CD4-positive, alpha-beta T cell treated with Interferon gamma for 1 hour (primary cell): ENCODE results near the gene MRPS2.
"Not testable (repeated sequence)": the region's sequence is repeated elsewhere in the genome, so short reads cannot be mapped to it uniquely, and the experiment has no call there.

Experiments used
- DNase-seq: peaks from one replicate; pipeline ENCODE4 v3.0.0-alpha.2; 2020

MRPS2 gene

DNA sequence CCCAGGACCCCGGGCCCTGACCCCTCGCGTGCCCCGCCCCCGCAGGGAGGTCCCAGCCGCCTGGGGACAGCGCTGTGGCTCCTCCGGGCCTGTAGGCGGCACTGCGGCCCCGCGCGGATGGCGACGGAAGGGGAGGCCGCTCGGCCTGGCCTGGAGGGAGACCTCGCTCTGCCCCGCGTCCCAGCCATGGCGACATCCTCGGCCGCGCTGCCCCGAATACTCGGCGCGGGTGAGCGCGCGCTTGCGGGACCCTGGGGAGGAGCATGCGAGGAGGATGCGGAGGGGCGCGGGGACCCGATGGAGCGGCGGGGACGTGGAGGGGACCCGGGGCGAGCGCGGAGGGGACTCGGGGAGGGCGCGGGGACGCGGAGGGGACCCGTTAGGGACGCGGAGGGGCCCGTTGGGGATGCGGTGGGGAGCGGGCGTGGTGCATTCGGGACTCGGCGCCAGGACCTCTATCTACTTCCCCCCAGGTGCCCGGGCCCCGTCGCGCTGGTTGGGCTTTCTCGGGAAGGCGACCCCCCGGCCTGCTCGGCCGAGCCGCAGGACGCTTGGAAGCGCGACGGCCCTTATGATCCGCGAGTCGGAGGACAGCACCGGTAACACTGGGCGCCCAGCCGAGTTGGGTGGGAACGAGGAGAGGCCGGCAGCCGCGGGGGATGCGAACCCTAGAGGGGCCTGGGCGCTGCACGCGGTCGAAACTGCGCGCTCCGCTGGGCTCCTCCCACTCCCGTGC is at the start of gene MRPS2:
TSS of gene MRPS2 (plus strand) at position 158 of the 736 bp plus-strand sequence. CDS start at position 187, 29 bp downstream.
- DNase-seq: peak; percentile 85

- DNase-seq: no peak
Observed at GRCh38 chr9:135450956-135451355, 49.5 kb upstream of the MRPS2 start.

DNA sequence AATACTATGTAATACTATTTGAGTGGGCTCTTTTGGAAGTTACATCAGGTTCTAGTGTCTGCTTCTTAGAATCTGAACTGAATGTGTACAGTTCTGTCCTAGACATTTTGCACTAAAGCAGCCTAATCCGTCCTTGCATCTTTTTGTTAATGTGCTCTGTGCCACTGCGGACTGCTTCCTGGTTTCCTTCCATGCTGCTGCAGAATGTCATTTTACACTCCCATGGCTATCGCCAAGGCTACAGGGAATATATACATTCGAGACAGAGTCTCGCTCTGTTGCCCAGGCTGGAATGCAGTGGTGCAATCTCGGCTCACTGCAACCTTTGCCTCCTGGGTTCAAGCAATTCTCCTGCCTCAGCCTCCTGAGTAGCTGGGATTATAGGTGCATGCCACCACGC is 48.6 kb upstream of the MRPS2 start:
- not testable (repeated sequence) for DNase-seq

DNA sequence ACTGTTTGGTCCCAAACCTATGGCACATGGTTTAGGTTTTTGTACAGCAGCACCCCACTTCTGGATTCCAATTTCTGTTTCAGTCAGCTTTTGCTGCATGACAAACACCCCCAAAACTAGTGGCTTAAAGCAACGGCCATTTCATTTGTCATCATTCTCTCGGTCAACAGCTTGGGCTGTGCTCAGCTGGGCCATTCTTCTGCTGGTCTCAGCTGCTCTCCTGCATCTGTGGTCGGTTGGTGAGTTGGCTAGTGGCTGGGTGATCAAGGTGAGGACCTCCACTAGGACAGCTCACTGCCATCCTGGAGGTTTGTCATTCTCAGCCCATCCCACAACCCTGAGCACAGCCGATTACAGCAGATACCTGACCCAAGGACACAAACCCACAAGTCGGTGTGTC is 45.7 kb upstream of the MRPS2 start:
- DNase-seq: no peak

GRCh38 chr9:135455401-135456030 is 45.0 kb upstream of the MRPS2 start:
- no peak for DNase-seq

- no peak for DNase-seq
Observed at GRCh38 chr9:135456436-135457104, 43.9 kb upstream of the MRPS2 start.

GRCh38 chr9:135458478-135458877 is 42.0 kb upstream of the MRPS2 start:
- DNase-seq: not testable (repeated sequence)

DNA sequence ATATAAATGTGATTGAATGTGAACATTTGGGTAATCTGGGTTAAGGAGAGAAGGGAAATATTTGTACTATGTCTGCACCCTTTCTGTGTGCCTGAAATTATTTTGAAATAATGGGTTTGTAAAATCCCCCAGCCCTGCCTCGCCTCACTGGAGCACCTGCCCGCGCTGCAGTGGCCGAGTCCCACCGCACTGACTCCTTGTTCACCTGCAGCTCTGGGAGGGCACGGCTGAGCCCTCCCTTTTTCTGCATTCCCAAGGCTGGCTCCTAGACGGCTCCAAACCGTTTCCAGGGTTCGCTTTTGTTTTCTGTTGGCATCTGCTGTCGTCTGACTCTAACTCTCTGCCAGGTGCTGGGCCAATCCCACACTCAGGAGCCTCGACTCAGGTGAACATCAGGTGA is 38.5 kb upstream of the MRPS2 start:
- no peak for DNase-seq

DNA sequence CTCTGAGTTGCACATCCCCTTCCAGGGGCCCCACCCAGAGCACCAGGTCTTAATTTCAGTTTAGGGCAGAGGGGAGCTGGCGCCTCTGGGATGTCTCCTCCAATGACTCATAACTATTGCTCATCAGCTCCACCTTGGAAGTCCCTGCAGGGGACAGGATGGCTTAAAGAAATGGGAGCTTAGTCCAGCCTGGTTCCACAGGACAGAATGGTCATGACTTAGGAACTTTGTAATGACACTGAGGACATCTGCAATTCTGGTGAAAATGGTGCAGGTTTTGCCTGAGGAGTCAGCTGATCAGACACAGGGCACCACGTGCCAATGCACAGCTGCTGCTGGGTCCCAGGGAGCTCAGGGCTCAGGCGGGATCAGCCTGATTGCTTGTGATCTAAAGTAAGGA is 37.3 kb upstream of the MRPS2 start:
- no peak for DNase-seq

DNA sequence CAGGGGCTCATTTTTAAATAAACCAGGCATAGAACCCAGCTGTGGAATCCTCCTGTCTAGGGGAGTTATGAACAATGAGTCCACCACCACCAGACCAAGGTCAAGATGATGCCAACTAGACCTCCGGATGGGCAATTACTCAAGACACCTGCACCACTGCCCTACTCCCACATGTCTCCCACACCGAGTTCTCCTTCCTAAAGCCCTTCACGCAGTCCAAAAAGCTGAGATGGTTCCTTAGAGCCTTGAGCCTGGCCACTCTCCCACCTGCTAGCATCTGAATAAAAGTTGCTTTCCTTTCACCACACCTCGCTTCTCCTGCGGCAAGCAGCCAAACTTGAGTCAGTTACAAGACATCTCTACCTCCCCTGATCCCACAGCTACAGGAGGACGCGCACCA is 36.3 kb upstream of the MRPS2 start:
- no peak for DNase-seq

- no peak for DNase-seq
Observed at GRCh38 chr9:135468854-135469521, 31.5 kb upstream of the MRPS2 start.

DNA sequence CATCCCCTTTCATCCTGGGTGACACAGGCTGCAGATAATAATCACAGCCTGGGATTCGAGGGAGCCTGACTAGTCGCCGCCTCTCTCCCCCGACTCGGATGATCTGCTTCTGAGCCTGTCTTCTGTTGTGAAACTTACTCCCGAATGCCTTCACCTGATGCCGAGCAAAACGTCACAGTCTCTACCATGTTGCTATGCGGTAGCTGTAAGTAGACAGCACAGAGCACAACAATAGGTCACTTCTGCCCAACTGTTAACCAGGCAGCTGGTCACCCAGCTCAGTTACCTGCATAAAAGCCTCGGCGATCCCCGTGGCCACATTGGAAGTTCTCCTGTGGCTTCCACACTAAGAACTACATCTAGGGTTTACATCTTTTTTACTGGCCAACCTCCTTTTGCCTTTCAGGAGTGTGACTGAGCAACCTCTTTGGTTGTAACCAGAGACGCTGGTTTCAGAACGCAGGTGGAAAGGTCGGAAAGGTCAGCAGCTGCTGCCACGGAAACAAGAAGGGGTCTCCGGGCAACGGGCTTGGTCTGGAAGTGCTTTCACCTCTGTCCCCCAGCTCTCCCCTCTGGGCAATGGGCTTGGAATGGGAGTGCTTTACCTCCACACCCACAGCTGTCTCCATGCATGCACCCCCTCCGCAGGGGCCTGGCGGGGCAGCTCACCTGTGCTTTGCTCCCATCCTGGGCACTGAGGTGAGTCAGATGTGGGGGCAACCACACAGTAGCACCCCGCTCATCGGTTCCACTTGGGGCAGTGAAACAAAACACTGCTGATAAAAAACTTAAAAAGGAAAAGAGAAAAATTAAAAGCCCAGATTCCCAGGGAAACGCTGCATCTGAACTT is 28.5 kb upstream of the MRPS2 start:
- DNase-seq: no peak

- no peak for DNase-seq
Observed at GRCh38 chr9:135473972-135474543, 26.4 kb upstream of the MRPS2 start.

- no peak for DNase-seq
Observed at GRCh38 chr9:135474915-135475314, 25.6 kb upstream of the MRPS2 start.

DNA sequence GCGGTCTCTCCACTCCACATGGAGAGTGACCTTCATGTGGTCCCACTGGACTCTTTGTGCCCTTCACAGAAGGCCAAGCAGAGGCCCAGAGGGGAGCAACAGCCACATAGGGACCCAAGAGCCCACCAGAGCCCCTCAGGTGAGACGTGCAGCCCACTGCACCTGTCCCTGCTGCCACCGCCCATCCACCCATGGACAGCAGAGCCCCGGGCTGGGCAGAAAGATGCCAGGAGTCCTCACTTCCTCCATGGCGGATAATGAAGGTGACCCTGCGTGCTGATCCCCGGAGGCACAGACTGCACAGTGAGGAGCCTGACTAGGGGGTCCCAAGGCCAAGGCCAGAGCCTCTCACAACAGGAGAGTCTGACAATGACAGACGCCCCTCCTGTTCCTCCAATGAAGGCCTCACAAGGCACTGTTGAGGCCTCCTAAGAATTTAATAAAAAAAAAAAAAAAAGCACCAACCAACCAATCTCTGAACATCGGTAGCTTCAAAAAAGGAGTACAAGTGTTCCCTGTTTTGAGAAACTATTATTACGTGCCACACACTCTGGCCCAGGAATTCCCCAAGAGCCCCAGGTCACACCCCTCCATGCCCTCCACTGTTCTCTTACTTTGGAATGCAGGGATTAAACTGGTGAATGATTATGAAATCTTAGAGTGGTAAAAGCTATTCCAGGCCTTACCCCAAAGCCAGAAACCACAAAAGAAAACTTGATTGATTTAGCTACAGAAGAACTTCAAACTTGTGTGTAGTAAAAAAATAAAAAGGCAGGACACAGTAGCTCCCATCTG is 23.7 kb upstream of the MRPS2 start:
- DNase-seq: no peak

- DNase-seq: no peak
Observed at GRCh38 chr9:135478191-135478590, 22.3 kb upstream of the MRPS2 start.

GRCh38 chr9:135478829-135479468 is 21.5 kb upstream of the MRPS2 start:
- no peak for DNase-seq

DNA sequence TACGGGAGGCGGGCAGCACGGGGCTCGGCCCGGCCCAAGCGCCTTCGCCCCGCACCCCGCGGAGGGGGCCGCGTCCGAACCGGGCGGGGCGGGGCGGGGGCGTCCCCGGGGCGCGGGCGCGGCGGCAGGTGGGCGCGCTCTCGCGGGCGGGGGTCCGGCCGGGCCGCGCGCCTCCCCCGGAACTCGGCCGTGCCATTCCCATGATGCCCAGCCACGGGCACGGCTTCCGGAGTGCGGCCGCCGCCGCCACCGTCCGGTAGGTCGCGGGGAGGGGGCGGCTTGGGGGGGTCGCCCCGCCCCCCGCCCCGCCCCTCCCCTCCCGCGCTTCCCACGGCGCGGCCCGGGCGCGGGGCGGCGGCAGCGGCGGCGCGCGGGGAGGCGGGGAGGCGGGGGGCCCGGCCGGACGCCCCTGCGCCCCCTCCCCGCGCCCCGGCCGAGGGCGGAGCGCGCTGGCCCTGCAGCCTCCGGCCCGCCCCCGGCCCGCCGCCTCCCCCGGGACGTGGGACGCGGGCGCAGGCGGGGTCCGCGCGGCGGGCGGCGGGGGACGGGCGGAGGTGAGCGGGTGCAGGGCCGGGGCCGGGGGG is 20.9 kb upstream of the MRPS2 start, which contains the start of gene PPP1R26:
TSS of gene PPP1R26 (plus strand) at position 314 of the 584 bp plus-strand sequence. CDS start 4,729 bp downstream, outside the sequence.
- no peak for DNase-seq

DNA sequence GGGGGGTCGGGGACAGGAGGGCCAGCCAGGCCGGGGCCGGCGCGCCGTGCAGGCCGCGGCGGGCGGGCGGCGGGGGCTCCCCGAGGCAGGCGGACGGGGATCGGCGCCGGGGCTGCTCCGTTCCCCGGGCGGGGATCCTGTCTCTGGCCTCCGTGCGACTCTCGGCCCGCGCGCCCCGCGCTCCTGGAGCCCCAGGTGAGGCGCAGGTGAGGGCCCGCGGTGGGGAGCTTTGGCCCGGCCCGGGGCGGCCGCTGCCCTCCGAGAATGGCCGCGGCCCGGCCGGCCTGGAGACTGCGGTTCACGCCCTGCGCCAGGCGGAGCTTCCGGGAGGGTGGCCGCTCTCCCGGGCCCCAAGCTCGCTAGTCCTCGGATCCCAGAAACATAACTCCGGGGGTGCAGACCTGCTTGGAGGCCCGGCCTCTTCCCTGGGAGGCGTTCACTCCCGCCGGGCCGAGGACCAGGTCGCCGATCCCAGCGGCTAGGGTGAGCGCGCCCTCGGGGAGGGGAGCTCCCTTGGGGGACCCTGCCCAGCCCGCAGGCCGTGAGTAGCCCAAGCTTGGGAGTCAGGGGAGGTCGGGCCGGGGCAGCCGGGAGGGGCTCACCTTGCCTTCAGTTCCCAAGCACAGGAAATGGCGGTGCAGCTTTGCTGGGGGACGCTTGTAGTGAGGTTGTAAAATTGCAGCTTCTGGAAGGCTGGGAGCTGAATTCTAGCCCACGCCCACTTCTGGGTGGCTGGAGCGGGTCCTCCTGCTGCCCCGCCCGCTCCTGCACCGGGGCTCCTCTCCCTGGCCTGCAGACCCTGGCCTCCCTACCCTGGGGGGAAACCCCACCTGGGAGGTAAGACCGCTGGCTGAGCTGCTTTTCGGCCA is 20.2 kb upstream of the MRPS2 start:
- no peak for DNase-seq
